Kidney (tissue), 14 donors: ENCODE results near the gene SMAD4. TPM values are rescaled to one million over a fixed set of nuclear protein-coding genes. Genes with fewer than 3 reads are reported as not detected.

Source experiments
- DNase-seq, 5 donors: peaks; one replicate each; pipeline ENCODE4 v3.0.0-alpha.2; 2013 to 2020
- FAIRE-seq: peaks from 2 replicates; lab custom pipeline; 2012; peaks lifted over from hg19 to GRCh38; lab: Jason Lieb, UNC
- H3K27ac ChIP-seq, 2 donors: one replicate each; pipeline ENCODE4 v1.7.0; 2013; ENCODE audit warnings: low read depth in 2 of 2, low read length in 2 of 2, inconsistent platforms in 1 of 2
- H3K27me3 ChIP-seq: one replicate; pipeline ENCODE4 v1.7.1; 2013; ENCODE audit warnings: low read length, inconsistent platforms; ENCODE audit not compliant: control insufficient read depth, insufficient read depth
- H3K36me3 ChIP-seq, 3 donors: one replicate each; pipeline versions ENCODE4 v1.7.0 to v1.7.1; 2013; ENCODE audit warnings: low read length in 3 of 3, control low read depth in 1 of 3, inconsistent platforms in 1 of 3; ENCODE audit not compliant: insufficient read depth in 3 of 3, control insufficient read depth in 2 of 3
- H3K4me1 ChIP-seq, 3 donors: one replicate each; pipeline versions ENCODE4 v1.7.0 to v1.7.1; 2013; ENCODE audit warnings: low read length in 3 of 3, inconsistent platforms in 1 of 3, low read depth in 1 of 3; ENCODE audit not compliant: control insufficient read depth in 2 of 3, insufficient read depth in 2 of 3
- H3K4me3 ChIP-seq, 3 donors: one replicate each; pipeline versions ENCODE4 v1.7.0 to v1.8.1; 2013; ENCODE audit warnings: low read length in 3 of 3, control low read depth in 1 of 3, inconsistent platforms in 1 of 3
- H3K9ac ChIP-seq, 3 donors: one replicate each; pipeline versions ENCODE4 v1.7.0 to v1.7.1; 2013; ENCODE audit warnings: low read length in 3 of 3, control low read depth in 1 of 3, inconsistent platforms in 1 of 3
- H3K9me3 ChIP-seq, 3 donors: one replicate each; pipeline versions ENCODE4 v1.7.0 to v1.7.1; 2013; ENCODE audit warnings: low read length in 3 of 3, control low read depth in 1 of 3, inconsistent platforms in 1 of 3; ENCODE audit not compliant: control insufficient read depth in 2 of 3, insufficient read depth in 1 of 3
- intact Hi-C: fragments of 100-400 bp; cut with DNase I; formaldehyde crosslinking; loops from one replicate; pipeline ENCODE4 v1.11.1; 2022
- polyA plus RNA-seq: library from polyadenylated mRNA; stranded (reverse); fragments of 350-450 nt; fragmentation: Illumina TruSeq; extraction: RNeasy Lipid Tissue Mini Kit (QIAGEN cat#74804); gene quantifications from one replicate; pipeline ENCODE4 v1.2.3, GENCODE V29; 2014; ENCODE audit warnings: low read depth, low replicate concordance; ENCODE audit not compliant: insufficient read depth
- total RNA-seq: library from RNA; stranded (reverse); fragmentation: NEBNext Ultra II Directional; extraction: Animal tissue kit (Norgen Biotek cat#: 25700); gene quantifications from one replicate; pipeline ENCODE4 v1.2.1, GENCODE V29; 2021
- TF ChIP-seq, protein P1 (sequence below): IDR thresholded peaks from 3 replicates; pipeline ENCODE4 v1.5.1; 2012; ENCODE audit warnings: mild to moderate bottlenecking, moderate library complexity, borderline replicate concordance; ENCODE audit not compliant: insufficient read depth; ENCODE audit errors: extremely low read depth
- donor health status: control.
- donor health status: control.
- donor health status: control.
- donor health status: control.
- donor health status: control.
- donor health status: DM: yes; HTN: yes; CAD: no.
- donor health status: Normal renal cell carcinoma (clear cell type).

Gene SMAD4
- total and polyA plus RNA-seq, 2 donors from 2014 or later = 22.2 to 126 TPM

DNA sequence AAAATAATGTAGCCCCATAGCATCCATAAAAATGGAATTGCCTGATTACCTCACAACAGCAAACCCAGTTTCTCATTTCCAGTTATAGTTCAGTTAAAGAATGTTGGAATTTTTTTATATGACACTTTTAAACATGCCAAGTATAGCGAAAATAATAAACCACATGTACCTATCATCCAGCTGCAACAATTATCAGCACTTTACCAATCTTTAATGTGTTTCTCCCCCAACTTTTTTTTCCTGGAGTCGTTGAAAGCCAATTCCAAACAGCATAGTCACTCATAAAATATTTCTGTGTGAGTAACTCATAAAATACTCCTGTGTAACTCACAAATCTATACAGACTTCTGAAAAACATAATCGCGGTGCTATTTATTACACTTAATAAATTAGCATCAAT lies 38.1 kb downstream of the SMAD4 start:
- TF ChIP-seq, protein P1, sequence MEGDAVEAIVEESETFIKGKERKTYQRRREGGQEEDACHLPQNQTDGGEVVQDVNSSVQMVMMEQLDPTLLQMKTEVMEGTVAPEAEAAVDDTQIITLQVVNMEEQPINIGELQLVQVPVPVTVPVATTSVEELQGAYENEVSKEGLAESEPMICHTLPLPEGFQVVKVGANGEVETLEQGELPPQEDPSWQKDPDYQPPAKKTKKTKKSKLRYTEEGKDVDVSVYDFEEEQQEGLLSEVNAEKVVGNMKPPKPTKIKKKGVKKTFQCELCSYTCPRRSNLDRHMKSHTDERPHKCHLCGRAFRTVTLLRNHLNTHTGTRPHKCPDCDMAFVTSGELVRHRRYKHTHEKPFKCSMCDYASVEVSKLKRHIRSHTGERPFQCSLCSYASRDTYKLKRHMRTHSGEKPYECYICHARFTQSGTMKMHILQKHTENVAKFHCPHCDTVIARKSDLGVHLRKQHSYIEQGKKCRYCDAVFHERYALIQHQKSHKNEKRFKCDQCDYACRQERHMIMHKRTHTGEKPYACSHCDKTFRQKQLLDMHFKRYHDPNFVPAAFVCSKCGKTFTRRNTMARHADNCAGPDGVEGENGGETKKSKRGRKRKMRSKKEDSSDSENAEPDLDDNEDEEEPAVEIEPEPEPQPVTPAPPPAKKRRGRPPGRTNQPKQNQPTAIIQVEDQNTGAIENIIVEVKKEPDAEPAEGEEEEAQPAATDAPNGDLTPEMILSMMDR = no peak

DNA sequence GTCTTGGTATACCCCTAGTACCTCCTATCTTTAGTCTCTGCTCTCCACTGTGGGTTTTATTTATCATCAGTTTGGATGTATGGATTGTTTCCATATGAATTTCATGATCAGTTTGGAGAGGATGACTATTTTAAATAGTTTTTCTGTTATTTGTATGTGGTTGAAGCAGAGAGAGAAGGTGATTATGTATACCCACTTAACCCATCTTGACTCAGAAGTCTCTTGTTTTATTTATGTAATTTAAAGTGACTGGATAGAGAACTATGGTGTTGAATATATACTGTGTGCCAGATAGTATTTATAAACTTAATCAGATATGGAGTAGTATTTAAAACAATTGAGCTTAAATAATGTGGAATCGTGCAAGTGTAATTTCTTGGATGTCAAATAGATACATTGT lies 39.9 kb downstream of the SMAD4 start:
- FAIRE-seq = no peak
- no peaks in the 10 kb centered on the region for H3K9me3 ChIP-seq
- no peak overlapping the region for H3K27ac ChIP-seq
- no peaks in the 10 kb centered on the region for H3K27me3 ChIP-seq
- H3K4me3 ChIP-seq = no peak overlapping the region
- intact Hi-C loops = no loop called here
- H3K36me3 ChIP-seq = peaks cover 4 to 29% (median 9%) of the 10 kb centered on the region in 3 donors
- DNase-seq = no peak
- no peaks in the 10 kb centered on the region for H3K4me1 ChIP-seq
- TF ChIP-seq, protein P1 = no peak
- no peak overlapping the region for H3K9ac ChIP-seq

More for the DNA sequence above, 38.1 kb downstream of the SMAD4 start:
- no peak for FAIRE-seq
- no peaks in the 10 kb centered on the region for H3K27me3 ChIP-seq
- no peak overlapping the region for H3K4me3 ChIP-seq
- no peaks in the 10 kb centered on the region for H3K4me1 ChIP-seq
- H3K9ac ChIP-seq = no peak overlapping the region
- DNase-seq = no peak
- H3K9me3 ChIP-seq = no peaks in the 10 kb centered on the region
- H3K27ac ChIP-seq = no peak overlapping the region
- intact Hi-C loops = no loop called here
- peaks cover 4 to 32% (median 9%) of the 10 kb centered on the region in 3 donors for H3K36me3 ChIP-seq

DNA sequence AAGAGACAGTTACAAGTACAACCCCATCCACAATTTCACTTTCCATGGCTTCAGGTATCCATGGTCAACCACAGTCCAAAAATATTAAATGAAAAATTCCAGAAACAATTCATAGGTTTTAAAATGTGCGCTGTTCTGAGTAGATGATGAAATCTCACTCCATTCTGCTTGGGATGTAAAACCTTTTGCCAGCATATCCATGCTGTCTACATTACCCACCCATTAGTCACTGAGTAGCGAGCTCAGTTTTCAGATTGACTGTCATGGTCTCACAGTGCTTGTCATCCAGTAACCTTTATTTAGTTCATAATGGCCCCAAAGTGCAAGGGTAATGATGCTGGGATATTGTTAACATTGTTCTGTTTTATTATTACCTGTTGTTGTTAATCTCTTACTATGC lies 40.5 kb downstream of the SMAD4 start:
- no peak overlapping the region for H3K4me3 ChIP-seq
- H3K9me3 ChIP-seq = no peaks in the 10 kb centered on the region
- DNase-seq (no peak), FAIRE-seq (no peak)
- no peaks in the 10 kb centered on the region for H3K4me1 ChIP-seq
- intact Hi-C loops = no loop called here
- no peak overlapping the region for H3K9ac ChIP-seq
- H3K36me3 ChIP-seq = peaks cover 4 to 24% (median 5%) of the 10 kb centered on the region in 3 donors
- no peaks in the 10 kb centered on the region for H3K27me3 ChIP-seq
- H3K27ac ChIP-seq = no peak overlapping the region
- TF ChIP-seq, protein P1 = no peak
